Posterior vena cava (tissue), 2 donors: ENCODE measurements around the gene BAHCC1. TPM values are rescaled to one million over a fixed set of nuclear protein-coding genes. Genes with fewer than 3 reads are reported as not detected.
"Not testable (repeated sequence)": the region's sequence is repeated elsewhere in the genome, so short reads cannot be mapped to it uniquely, and the experiment has no call there.

Experiments
- DNase-seq: peaks from one replicate; pipeline ENCODE4 v3.0.0-alpha.2; 2020; ENCODE audit warnings: low spot score
- intact Hi-C, 2 donors: fragments of 100-400 bp; cut with DNase I; formaldehyde crosslinking; loops; one replicate each; pipeline versions ENCODE4 v1.14.1 to v1.14.2; 2022 to 2023
- total RNA-seq, 2 donors: library from RNA; stranded (reverse); fragmentation: NEBNext Ultra II Directional; extraction: Animal tissue kit (Norgen Biotek cat#: 25700); gene quantifications; one replicate each; pipeline ENCODE4 v1.2.1, GENCODE V29; 2021
- donor health status: DM: yes; HTN: yes; CAD: no.
- donor health status: DM: yes; HTN: yes; CAD: no.

BAHCC1 gene
- total RNA-seq, 2 donors from 2014 or later, result 17.3 to 19.1 TPM

DNA sequence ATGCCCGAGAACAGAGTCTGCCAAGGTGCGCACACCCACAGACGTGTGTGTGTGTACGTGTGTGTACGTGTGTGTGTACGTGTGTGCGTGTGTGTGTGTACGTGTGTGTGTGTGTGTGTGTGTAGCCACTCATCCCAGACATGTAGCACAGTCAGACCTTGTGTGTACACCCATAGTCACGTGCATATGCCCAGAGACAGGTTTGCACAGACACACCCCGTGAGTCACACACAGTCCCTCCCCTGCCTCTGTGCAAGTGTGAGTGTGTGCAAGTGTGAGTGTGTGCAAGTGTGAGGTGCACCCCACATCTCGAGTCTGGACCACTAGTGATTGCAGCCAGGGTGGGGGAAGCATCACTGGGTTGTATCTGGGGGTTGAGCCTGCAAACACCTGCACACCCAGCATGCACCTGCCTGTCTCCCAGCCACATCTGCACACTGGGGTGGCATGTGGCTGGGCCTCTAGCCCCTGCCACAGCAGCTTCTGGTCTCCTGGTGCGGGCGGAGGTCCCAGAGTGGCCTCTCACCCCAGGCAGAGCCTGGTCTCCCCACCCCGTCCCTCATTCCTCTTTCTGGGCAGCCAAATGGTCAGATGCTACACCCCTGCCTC is 23.6 kb downstream of the BAHCC1 start:
- no peak for DNase-seq
- intact Hi-C loops, result loop anchor here in 1 of 2 donors (2.0 kb wide), 1 partner anchor 18 kb away; no protein-coding TSS in a partner anchor

DNA sequence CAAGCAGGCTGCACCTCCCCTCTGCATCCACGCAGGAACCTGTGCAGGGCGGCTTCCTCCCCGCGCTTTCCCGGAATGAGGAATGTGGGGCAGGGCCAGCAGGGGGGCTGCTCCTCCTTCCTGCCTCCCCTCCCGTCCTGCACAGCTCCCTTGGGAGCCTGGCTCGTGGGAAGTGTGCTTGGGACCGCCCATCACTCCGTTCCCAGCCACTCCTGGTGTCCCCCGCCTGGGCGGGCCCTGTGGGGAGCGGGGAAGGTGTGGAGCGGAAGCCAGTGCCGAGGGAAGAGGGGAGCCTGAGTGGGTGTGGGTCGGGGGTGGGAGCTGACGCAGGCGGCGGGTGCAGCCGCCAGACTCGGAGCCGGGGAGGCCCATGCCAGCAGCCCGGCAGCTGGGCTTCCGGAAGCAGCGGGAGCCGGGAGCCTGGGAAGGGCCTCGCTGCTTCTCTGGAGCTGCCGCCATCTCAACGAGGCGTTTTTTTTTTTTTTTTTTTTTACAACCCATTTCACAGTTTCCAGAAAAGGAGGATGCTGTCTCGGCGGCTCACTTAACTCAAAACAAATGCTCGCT is 24.1 kb downstream of the BAHCC1 start:
- intact Hi-C loops, result loop anchor here in 1 of 2 donors (2.0 kb wide), 1 partner anchor 19 kb away; no protein-coding TSS in a partner anchor
- peak; percentile 98 for DNase-seq

DNA sequence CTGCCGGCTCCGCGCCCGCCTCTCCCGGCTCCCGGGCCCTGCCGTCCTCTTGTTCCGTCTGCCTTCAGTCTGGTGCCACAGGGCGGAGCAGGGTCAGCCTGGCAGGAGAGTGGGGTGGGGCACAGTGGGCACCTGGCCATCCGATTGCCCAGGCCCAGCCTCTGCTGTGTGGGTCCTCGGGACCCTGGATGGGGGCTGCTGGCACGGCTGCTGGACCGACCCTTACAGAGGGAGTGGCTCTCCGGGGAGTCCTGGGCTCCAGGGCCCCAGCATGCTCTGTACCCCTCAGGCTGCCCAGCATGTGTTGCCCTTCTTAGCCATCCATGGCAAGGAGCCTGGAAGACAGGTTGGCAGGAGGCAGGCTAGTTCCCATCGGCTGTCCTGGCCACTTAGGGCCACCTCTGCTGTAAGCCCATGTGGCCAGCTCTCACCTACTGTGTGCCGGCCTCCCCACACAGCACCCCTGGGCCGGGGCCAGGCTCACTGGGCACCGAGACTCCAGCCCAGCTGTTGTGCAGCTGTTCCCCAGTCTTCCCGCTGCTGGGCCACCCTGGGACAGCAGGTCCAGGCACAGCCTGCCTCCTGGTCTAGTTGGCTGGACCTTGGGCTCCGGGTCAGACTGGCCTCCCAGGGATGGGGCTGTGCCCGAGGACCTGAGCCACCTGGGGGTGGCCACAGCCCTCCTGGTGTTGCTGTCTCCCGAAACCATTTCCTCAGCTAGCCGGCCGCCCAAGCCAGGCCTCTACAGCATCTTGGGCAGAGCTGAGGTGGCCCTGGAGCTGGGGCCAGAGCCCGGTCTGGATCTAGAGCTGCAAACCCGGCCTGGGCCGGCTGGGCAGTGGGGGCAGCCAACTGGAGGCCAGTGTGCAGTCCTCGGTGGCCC is 24.9 kb downstream of the BAHCC1 start:
- DNase-seq, result no peak

DNA sequence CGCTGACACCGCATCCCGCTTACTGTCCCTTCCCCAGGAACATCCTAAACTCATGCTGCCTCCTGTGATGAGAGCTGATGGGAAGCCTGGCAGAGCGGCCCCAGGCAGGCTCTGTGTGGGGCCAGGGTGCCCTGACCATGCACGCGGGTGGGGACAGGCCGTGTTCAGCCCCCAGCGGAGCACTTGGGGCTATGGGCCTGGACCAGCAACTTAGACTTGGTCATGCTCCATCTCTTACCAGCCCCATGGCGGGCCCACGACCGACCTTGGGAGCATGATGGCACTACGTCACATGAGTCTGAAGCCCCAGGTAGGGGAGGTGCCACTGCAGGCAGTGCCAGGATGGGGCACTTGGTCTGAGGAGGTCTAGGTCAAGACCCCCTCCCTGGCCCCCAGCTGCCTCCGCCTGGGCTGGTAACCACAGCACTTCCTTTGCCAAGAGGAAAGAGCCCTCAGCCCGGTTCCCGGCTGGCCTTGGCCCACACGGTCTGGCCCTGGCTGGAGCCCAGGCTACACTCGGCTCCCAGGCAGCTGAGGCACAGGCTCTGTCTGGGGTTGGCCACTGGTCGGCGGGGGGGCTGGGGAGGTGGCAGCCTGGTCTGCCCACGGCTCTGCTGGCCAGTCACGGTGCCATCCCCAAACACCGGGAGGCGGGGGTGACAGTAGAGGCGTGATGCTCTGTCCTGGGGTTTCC is 25.7 kb downstream of the BAHCC1 start:
- peak; percentile 92 for DNase-seq
- intact Hi-C loops, result no loop called here

More for the DNA sequence above, 24.9 kb downstream of the BAHCC1 start:
- intact Hi-C loops, result loop anchor here in 1 of 2 donors (2.0 kb wide), 1 partner anchor 19 kb away; no protein-coding TSS in a partner anchor

DNA sequence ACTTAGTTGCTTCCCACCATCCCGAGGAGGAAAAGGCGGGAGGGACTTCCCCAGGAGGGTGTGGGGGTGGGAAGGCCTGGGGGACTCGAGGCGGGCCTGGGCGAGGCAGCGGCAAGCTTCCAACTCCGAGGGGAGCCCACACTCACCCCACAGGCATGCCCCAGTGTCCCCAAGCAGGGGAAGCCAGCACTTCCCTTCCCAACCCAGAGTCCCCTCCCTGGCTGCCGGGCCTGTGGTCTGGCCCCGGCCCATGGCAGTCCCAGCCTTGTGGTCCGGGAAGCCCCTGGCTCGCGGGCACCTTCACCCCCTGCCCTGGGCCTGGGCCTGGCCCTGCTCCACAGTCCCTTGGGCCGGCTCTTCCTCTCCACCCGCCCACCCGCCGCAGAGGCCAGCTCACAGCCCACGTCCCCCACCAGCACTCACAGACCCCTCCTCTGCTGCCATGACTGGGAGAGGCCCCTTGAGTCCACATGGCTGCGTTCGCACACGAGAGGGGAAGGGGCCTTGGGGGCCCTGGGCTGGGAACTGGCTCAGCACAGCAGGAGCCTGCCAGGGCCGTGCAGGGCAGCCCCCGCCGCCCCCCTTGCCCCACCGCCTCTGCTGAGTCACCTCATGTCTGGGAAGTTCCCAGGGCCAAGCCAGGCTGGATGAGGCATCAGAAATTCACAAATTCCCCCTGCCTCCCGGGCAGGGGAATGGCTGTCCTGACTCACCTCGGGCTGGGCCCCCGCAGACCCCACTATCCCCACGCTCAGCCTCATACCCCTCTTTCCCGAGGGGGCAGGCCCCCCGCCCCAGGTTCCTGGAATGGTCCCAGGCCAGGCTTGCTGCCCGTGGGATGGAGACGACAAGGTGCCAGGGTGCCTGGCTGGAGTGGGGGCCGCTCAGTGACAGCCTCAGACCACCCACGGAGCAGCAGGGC is 27.8 kb downstream of the BAHCC1 start:
- intact Hi-C loops, result no loop called here
- peak; percentile 96 for DNase-seq

DNA sequence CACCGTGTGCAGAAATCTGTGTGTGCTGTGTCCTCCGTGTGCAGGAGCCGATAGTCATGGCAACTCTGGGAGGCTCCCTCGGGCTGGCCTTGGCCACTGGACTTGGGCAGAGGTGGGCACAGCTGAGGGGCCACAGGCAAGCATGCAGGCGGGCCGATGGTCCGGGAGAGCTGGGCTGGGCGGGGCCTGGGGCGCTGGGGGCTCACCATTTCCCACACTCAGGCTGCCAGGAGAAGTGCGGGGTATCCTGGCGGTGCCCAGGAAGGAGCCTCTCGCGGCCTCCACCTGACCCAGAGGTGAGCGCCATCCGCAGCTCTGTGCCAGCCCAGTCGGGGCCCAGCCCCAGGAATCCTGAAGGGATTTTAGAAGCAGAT is 28.4 kb downstream of the BAHCC1 start:
- DNase-seq, result no peak
- intact Hi-C loops, result no loop called here

DNA sequence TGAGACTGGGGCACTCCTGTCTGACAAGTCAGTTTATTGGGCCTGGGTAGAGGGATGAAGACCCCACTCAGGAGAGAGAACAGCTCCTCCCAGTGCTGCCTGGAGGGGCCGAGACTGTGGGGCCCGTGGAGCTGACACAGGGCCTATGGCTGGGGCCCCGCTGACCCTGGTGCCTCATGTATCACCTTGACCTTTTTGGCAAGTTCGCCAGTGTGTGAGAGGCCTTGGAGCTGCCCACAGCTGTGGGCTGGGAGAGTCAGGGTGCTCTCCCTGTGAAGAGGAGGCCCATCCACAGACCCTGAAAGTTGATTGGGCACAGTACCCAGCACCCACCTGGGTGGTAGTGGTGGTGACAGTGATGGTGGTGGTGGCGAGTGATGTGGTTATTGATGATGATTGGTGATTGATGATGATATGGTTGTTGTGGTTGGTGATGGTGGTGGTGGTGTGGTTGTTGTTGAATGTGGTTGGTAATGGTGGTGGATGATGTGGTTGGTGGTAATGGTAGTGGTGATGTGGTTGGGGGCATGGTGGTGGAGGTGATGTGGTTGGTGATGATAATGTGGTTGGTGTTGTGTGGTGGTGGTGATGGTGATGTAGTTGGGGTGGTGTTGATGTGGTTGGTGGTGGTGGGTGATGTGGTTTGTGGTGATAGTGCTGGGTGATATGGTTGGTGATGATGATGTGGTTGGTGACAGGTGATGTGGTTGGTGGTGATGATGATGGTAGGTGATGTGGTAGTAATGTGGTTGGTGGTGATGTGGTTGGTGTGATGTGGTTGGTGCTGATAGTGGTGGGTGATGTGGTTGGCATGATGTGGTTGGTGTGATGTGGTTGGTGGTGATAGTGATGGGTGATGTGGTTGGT is 29.1 kb downstream of the BAHCC1 start:
- DNase-seq, result no peak
- intact Hi-C loops, result no loop called here

DNA sequence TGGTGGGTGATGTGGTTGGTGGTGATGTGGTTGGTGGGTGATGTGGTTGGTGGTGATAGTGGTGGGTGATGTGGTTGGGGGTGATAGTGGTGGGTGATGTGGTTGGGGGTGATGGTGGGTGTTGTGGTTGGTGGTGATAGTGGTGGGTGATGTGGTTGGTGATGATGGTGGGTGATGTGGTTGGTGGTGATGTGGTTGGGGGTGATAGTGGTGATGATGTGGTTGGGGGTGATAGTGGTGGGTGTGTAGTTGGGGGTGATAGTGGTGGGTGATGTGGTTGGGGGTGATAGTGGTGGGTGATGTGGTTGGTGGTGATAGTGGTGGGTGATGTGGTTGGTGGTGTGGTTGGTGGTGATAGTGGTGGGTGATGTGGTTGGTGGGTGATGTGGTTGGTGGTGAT is 29.8 kb downstream of the BAHCC1 start:
- DNase-seq, intact Hi-C loops: not testable (repeated sequence)

DNA sequence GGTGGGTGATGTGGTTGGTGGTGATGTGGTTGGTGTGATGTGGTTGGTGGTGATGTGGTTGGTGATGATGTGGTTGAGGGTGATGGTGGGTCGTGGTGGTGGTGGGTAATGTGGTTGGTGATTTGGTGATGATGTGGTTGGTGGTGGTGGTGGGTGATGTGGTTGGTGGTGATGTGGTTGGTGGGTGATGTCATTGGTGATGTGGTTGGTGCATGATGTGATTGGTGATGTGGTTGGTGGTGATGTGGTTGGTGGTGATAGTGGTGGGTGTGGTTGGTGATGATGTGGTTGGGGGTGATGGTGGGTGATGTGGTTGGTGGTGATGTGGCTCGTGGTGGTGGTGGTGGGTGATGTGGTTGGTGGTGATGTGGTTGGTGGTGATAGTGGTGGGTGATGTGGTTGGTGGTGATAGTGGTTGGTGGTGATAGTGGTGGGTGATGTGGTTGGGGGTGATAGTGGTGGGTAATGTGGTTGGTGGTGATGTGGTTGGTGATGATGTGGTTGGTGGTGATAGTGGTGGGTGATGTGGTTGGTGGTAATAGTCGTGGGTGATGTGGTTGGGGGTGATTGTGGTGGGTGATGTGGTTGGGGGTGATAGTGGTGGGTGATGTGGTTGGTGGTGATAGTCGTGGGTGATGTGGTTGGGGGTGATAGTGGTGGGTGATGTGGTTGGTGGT is 30.6 kb downstream of the BAHCC1 start:
- DNase-seq, intact Hi-C loops: not testable (repeated sequence)

DNA sequence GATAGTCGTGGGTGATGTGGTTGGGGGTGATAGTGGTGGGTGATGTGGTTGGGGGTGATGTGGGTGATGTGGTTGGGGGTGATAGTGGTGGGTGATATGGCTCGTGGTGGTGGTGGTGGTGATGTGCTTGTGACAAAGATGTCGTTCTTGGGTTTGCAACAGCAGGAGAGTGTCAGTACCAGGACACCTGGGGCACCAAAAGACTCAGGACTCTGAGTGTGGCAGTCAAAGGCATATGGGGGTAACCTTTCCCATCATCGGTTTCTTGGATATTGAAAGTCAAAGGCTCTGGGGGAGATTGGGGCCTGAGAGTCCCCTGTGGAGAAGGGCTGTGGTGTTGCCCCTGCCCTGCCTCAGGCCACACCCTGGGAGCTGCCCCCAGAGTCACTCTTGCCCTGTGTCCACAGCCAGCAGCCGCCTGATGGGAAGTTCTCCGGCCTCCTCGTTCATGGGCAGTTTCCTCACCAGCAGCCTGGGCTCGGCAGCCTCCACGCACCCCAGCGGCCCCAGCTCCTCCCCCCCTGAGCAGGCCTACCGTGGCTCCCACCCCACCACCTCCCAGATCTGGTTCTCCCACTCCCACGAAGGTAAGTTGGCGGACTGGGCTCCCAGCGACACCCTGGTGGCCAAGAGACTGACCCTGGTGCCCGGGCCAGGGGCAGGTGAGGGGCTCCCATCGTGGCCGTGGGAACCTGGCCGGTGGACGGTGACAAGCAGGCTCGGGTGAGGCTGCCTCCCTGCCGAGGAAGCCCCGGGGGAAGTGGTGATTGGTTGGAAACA is 31.3 kb downstream of the BAHCC1 start:
- no peak for DNase-seq
- intact Hi-C loops, result no loop called here

DNA sequence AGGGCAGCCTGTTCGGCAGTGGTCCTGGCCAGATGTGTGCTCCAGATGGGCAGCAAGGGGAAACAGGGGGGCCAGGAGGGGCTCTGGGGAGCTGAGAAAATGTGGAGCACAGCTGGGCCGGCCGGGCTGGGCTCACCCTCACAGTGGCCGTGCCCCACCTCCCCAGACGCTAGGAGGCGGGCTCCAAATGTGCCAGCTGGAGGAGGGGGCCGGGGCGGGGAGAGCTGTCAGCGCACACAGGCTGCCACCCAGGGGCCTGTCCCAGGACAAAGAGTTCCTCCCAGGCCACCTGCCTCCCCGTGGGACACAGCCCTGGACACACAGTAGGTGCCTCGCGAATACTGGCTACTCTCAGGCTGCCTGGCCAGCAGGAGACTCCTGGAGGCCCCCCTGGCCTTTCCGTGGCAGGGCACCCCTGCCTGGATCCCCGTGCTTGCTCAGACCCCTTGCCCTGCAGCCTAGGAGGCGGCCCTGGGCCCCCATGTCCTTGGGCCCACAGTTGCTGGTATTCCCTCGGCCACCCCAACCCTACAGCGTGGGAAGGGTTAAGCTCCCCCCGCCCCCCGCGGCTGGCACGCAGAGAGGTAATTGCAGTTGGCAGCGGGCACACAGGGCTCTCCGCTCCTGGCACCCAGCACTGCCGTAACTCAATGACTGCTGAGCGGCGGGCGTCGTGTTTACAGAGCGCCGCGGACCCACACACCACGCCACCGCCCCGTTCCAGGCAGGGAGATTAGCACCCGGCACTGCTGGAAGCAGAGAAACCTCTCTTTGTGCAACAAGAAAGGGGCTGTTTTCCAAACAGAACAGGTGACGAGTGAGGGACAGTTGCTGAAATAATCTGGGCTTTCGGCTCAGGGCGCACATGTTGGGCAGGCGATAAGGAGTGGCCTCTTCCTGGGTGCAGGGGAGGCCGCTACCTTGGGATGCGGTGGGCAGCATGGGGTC is 32.2 kb downstream of the BAHCC1 start:
- DNase-seq, result no peak
- intact Hi-C loops, result no loop called here

DNA sequence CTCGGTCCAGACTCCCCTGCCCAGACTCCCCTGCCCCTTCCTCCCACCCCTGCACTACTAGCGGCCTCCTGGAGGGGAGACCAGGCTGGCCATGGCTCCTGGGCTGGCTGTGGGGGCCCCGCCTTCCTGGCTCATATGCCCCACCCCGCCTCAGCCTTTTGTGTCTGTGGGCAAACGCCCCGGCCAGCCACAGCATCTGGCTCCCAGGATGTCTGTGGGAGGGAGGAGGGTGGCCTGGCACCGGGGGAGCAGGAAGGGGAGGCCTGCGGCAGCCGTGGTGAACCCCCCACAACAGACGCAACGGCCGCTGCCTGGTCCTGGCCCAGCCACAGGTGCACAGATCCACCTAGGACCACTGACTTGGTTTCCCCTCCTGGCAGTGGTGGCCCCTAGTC is 32.9 kb downstream of the BAHCC1 start:
- DNase-seq, result no peak
- intact Hi-C loops, result no loop called here

DNA sequence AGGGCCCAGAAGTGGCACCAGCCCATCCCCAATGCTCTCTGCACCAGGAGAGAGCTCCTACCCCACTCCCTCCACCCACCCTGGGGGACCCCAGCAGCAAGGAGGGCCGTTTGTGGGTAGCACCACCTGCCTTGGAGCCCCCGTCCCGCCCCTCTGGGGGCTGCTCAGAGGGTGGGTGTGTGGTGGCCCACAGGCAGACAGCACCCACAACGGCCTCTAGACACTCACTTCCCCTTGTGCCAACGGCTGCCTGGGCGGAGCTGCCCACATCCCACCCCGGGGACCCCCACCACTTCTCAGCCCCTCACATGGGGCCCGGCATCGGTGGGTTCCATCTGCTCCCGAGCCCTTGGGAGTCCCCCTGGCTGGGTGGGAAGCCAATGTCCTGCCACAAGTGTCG is 33.3 kb downstream of the BAHCC1 start:
- intact Hi-C loops, result no loop called here
- no peak for DNase-seq

DNA sequence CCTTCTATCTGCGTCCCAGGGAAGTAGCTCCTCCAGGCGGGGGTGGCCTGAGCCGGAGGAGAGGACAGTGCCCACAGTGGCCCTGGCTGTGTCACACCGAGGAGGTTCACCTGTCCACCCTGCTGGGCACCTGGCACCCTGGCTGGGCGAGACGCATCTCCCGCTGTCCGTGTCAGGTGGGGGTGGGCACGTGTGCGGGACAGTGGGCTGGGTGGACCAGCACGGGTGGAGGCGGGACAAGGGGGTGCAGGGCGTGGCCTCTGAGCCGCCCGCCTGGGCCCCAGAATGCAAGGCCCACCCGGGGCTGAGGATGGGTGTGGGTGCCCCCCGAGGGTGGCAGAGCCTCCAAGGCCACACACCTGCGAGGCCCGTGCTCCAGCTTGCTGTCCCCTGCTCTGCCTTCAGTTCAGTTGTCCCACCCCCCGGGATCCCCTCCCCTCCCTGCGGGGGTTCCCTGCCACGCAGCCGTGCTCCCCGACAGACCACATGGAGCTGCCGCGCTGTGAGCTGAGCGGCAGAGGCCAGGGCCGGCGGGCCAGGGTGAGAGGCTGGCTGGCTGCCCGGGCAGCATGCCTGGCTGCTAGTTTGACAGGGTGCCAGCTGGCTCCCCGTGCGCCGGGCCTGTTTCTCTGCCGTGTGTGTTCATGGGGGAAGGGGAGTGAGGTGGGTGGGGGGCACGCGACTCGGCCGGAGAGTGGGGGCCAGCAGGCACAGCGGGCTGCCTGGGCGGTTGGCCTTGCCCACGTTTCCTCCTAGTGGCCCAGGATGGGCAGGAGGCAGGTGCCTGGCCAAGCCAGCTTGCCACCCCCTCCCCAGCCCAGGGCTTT is 33.9 kb downstream of the BAHCC1 start:
- DNase-seq, result peak; percentile 93
- intact Hi-C loops, result no loop called here
